ENCODE data around the gene STK35.

GRCh38 chr20:2093883-2094282 lies 7.7 kb upstream of the STK35 start:
- no peak for TF ChIP-seq CTCF (IDR thresholded peaks at IDR 0.05; ENCODE audit: borderline replicate concordance, extremely low read depth, low read length, poor library complexity, severe bottlenecking)
- no peak for TF ChIP-seq EZH2 (IDR thresholded peaks at IDR 0.05; ENCODE audit: borderline replicate concordance, low read depth, low read length, severe bottlenecking)
